Renal cortex interstitium (tissue), 15 donors: ENCODE results near the gene GNG4. TPM values are rescaled to one million over a fixed set of nuclear protein-coding genes. Genes with fewer than 3 reads are reported as not detected.

Experiments
- DNase-seq, 11 donors: peaks; one replicate each; pipeline ENCODE4 v3.0.0-alpha.2; 2013; ENCODE audit warnings: low read depth in 9 of 11, low spot score in 4 of 11; ENCODE audit errors: extremely low read depth in 1 of 11
- long read RNA-seq, 16 experiments: transcript quantifications; one replicate each; lab custom pipeline, GENCODE V29; 2026
- polyA plus RNA-seq, 3 donors: library from polyadenylated mRNA; unstranded; fragments of 120-200 nt; gene quantifications; one replicate each; pipeline ENCODE4 v1.2.1, GENCODE V29; 2013; ENCODE audit not compliant: insufficient read length in 3 of 3

Gene GNG4
- polyA plus RNA-seq: 1 to 10 TPM; 3.7 to 4.5 (median 4.1) TPM
- long read RNA-seq, donor 1, full-length matches to known transcripts: 2 of 2 reads
- long read RNA-seq, donor 1, partial matches to known transcripts: 0 of 2 reads
- long read RNA-seq, donor 1, other reads (novel, unspliced or antisense): 0 of 2 reads
- long read RNA-seq, donor 2, full-length matches to known transcripts: 4 of 4 reads
- long read RNA-seq, donor 2, partial matches to known transcripts: 0 of 4 reads
- long read RNA-seq, donor 2, other reads (novel, unspliced or antisense): 0 of 4 reads
- long read RNA-seq, donor 3, full-length matches to known transcripts: 1 of 1 reads
- long read RNA-seq, donor 3, partial matches to known transcripts: 0 of 1 reads
- long read RNA-seq, donor 3, other reads (novel, unspliced or antisense): 0 of 1 reads
- long read RNA-seq, donor 4, full-length matches to known transcripts: 1 of 1 reads
- long read RNA-seq, donor 4, partial matches to known transcripts: 0 of 1 reads
- long read RNA-seq, donor 4, other reads (novel, unspliced or antisense): 0 of 1 reads
- long read RNA-seq, donor 5: 0 reads
- long read RNA-seq, donor 6, full-length matches to known transcripts: 3 of 3 reads
- long read RNA-seq, donor 6, partial matches to known transcripts: 0 of 3 reads
- long read RNA-seq, donor 6, other reads (novel, unspliced or antisense): 0 of 3 reads
- long read RNA-seq, donor 7, full-length matches to known transcripts: 2 of 2 reads
- long read RNA-seq, donor 7, partial matches to known transcripts: 0 of 2 reads
- long read RNA-seq, donor 7, other reads (novel, unspliced or antisense): 0 of 2 reads
- long read RNA-seq, donor 8, full-length matches to known transcripts: 1 of 1 reads
- long read RNA-seq, donor 8, partial matches to known transcripts: 0 of 1 reads
- long read RNA-seq, donor 8, other reads (novel, unspliced or antisense): 0 of 1 reads
- long read RNA-seq, donor 9, full-length matches to known transcripts: 4 of 4 reads
- long read RNA-seq, donor 9, partial matches to known transcripts: 0 of 4 reads
- long read RNA-seq, donor 9, other reads (novel, unspliced or antisense): 0 of 4 reads
- long read RNA-seq, donor 10, full-length matches to known transcripts: 3 of 3 reads
- long read RNA-seq, donor 10, partial matches to known transcripts: 0 of 3 reads
- long read RNA-seq, donor 10, other reads (novel, unspliced or antisense): 0 of 3 reads
- long read RNA-seq, donor 11, partial matches to known transcripts: 0 of 1 reads
- long read RNA-seq, donor 11, other reads (novel, unspliced or antisense): 0 of 1 reads
- long read RNA-seq, donor 12, full-length matches to known transcripts: 1 of 1 reads
- long read RNA-seq, donor 12, partial matches to known transcripts: 0 of 1 reads
- long read RNA-seq, donor 12, other reads (novel, unspliced or antisense): 0 of 1 reads
- long read RNA-seq, donor 13, full-length matches to known transcripts: 2 of 2 reads
- long read RNA-seq, donor 13, partial matches to known transcripts: 0 of 2 reads
- long read RNA-seq, donor 13, other reads (novel, unspliced or antisense): 0 of 2 reads
- long read RNA-seq, donor 14, full-length matches to known transcripts: 2 of 2 reads
- long read RNA-seq, donor 14, partial matches to known transcripts: 0 of 2 reads
- long read RNA-seq, donor 14, other reads (novel, unspliced or antisense): 0 of 2 reads
- long read RNA-seq, donor 15, full-length matches to known transcripts: 1 of 1 reads
- long read RNA-seq, donor 15, partial matches to known transcripts: 0 of 1 reads
- long read RNA-seq, donor 15, other reads (novel, unspliced or antisense): 0 of 1 reads
- long read RNA-seq, donor 16, full-length matches to known transcripts: 8 of 8 reads
- long read RNA-seq, donor 16, partial matches to known transcripts: 0 of 8 reads
- long read RNA-seq, donor 16, other reads (novel, unspliced or antisense): 0 of 8 reads

GRCh38 chr1:235649368-235650163 is at the start of gene GNG4:
GNG4 (minus strand) TSS chr1:235649784; CDS start chr1:235583838, 65,946 bp downstream.
- DNase-seq: peak in 4 of 11 donors; percentile 12 to 36 (median 23)

DNA sequence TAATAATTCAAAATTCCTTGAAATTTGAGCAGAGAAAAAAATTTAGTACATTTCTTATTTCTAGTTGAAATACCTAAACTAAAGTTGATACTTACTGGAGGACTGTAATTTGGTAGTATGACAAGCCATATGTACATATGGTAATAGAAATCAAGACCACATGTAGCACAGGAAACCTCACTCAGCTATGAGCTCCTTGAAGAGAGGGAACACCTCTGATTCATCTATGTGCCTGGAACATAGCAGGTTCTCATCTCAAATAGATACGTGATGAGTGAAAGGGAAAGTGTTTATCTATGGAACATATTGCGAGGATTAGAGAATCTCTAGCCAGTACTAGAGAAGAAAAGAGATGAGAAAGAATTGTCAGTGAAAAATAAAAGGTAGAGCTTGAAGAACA is 47.9 kb upstream of the GNG4 start:
- DNase-seq: no peak

DNA sequence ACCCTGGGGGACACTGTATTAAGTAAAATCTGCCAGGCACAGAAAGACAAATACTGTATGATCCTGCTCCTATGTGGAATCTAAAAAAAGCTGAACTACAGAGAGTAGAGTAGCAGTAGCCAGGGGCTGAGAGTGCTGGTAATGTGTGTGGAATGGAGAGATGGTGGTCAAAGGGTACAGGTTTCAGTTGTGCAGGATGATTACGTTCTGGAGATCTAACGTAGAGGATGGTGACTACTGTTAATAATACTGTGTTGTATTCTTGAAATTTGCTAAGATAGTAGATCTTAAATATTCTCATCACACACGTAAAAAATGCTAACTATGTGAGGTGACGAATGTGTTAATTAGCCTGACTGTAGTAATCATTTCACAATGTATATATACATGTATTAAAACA is 39.8 kb upstream of the GNG4 start:
- DNase-seq: no peak

DNA sequence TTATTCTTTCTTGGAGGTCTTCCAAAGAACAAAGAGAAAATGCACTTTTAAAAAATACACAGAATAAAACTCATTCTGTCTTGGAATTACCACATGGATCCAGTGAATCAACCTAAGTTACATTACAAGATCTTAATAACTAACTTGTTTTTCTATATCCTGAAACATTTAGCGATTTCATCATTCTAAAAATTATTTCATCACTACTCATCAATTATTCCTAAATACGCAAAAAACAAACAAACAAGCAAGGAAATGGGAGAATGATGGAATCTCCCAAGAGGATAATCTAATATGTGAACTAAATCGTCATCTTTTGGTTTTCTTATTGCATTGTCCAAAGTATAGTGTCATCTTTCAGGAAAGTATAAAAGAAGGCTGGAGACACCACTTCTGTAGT is 38.5 kb upstream of the GNG4 start:
- no peak for DNase-seq

- no peak for DNase-seq
Measured at GRCh38 chr1:235683653-235684052, 34.1 kb upstream of the GNG4 start.

GRCh38 chr1:235682216-235682615 is 32.6 kb upstream of the GNG4 start:
- no peak for DNase-seq

- no peak for DNase-seq
Measured at GRCh38 chr1:235679644-235680043, 30.1 kb upstream of the GNG4 start.

DNA sequence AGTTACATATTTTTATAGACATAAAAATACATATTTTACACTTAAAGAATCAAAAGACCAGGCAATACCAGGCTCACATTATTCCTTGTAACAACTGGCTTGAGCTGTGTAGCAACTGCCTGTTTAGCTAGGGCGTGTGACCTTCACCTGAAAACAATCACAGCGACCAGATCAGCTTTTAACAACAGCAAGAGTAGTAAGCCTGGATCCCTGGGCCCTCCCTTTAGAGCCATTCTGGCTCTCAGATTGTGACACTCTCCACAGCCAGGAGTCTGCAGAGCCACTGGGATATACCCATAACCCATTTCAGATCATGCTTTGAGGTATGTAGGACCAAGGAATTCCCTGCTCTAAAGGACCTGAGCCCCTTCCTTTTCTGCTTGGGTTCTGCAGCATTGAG is 29.4 kb upstream of the GNG4 start:
- no peak for DNase-seq

DNA sequence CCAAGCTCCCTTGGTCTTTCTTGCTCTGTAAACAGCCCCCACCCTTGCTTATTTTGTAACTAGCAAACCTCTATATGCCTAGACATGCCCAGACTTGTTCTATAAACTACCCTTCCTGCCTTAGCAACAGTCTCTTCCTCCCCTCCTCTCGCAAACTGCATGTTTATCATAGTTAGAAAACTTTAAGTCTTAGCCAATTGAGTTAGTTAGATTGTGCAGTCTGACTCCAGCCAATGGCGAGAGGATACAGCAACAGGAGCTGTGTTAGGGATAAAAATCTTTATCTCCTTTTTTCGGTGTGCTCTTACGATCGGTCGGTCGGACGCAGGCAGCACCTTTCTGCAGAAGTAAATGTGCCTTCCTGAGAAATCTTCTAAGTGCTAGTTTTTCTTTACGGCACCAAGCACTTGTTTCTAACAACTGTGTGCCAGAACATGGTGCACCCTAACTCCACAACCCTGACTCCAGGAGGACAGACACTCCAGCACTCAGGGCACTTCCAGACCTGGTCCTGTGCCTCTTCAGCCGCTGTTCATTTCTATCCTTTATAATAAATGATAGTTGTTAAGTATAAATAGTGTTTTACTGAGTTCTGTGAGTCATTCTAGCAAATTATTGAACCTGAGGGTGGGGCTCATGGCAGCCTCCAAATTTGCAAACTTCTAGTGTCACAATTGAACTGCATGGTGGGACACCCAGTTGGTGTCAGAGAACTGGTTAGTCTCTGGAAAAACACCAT is 25.7 kb upstream of the GNG4 start:
- no peak for DNase-seq

- DNase-seq: no peak
Measured at GRCh38 chr1:235673981-235674380, 24.4 kb upstream of the GNG4 start.

GRCh38 chr1:235671992-235672391 is 22.4 kb upstream of the GNG4 start:
- no peak for DNase-seq

DNA sequence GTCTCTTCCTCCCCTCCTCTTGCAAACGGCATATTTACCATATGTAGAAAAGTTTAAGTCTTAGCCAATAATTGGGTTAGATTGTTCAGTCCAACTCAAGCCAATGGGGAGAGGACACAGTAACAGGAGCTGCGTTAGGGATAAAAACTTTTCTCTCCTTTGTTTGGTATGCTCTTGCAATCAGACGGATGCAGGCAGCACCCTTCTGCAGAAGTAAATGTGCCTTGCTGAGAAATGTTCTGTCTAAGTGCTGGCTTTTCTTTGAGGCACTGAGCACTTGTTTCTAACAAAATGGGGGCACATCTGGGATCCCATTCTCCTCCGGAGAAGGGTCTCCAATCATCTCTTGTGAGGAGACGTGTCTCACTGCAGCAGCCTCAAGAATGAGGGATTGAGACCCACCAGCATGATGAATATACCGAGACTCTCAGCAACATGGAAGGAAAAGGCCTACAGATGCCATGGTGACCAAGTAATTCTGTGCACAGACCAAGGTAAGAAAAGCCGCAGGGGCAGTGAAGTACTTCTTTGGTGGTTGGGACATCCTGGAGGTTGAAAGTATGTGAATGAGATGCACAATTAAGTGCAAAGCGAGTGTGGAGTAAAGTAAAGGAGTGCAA is 20.7 kb upstream of the GNG4 start:
- DNase-seq: no peak

DNA sequence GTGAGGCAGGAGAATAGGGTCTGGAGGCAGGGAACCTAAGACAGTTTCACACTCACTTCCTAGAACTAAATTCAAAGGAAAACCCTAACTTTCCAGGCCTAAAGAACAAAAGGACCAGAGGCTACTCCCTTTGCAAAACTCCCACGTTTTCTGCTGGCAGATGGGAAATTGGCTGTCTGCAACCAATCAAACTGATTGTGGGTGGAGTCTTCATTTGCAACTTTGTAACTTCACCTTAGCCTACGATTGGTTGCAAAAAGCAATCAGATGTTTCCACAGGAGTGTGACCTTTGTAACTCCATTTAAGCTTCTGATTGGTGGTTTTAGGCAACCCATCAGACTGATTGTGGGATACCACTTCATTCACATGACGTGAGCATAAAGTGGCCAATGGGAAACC is 19.7 kb upstream of the GNG4 start:
- DNase-seq: no peak

- no peak for DNase-seq
Measured at GRCh38 chr1:235663628-235664027, 14.0 kb upstream of the GNG4 start.

GRCh38 chr1:235661568-235661967 is 12.0 kb upstream of the GNG4 start:
- DNase-seq: no peak

- no peak for DNase-seq
Measured at GRCh38 chr1:235659186-235659771, 9.7 kb upstream of the GNG4 start.
